ENCODE results near the gene OR51F1. TPM values are rescaled to one million over a fixed set of nuclear protein-coding genes. Genes with fewer than 3 reads are reported as not detected.
"Not testable (repeated sequence)": the region's sequence is repeated elsewhere in the genome, so short reads cannot be mapped to it uniquely, and the experiment has no call there.

Gene OR51F1
- total RNA-seq, 1 donor from 2014 or later, result not detected

- Mint-ChIP-seq H3K27ac (no peak overlapping the region), H3K4me3 (ENCODE audit: low read depth) (no peak overlapping the region), H3K9me3 (no peaks in the 10 kb centered on the region), H3K36me3 (ENCODE audit: low read depth) (no peaks in the 10 kb centered on the region), H3K27me3 (ENCODE audit: low read depth) (no peaks in the 10 kb centered on the region), H3K4me1 (ENCODE audit: low read depth) (no peaks in the 10 kb centered on the region)
- DNase-seq (ENCODE audit: low spot score), result no peak
- intact Hi-C loops (cut with micrococcal nuclease), result no loop called here
Observed at GRCh38 chr11:4740735-4741134, 29.0 kb downstream of the OR51F1 start.

- Mint-ChIP-seq H3K36me3 (ENCODE audit: low read depth) (no peaks in the 10 kb centered on the region), H3K9me3 (no peaks in the 10 kb centered on the region), H3K27me3 (ENCODE audit: low read depth) (no peaks in the 10 kb centered on the region), H3K4me3 (ENCODE audit: low read depth) (no peak overlapping the region), H3K4me1 (ENCODE audit: low read depth) (no peaks in the 10 kb centered on the region), H3K27ac (no peak overlapping the region)
- intact Hi-C loops (cut with micrococcal nuclease), result no loop called here
- DNase-seq (ENCODE audit: low spot score), result no peak
Observed at GRCh38 chr11:4727171-4727570, 42.6 kb downstream of the OR51F1 start.

DNA sequence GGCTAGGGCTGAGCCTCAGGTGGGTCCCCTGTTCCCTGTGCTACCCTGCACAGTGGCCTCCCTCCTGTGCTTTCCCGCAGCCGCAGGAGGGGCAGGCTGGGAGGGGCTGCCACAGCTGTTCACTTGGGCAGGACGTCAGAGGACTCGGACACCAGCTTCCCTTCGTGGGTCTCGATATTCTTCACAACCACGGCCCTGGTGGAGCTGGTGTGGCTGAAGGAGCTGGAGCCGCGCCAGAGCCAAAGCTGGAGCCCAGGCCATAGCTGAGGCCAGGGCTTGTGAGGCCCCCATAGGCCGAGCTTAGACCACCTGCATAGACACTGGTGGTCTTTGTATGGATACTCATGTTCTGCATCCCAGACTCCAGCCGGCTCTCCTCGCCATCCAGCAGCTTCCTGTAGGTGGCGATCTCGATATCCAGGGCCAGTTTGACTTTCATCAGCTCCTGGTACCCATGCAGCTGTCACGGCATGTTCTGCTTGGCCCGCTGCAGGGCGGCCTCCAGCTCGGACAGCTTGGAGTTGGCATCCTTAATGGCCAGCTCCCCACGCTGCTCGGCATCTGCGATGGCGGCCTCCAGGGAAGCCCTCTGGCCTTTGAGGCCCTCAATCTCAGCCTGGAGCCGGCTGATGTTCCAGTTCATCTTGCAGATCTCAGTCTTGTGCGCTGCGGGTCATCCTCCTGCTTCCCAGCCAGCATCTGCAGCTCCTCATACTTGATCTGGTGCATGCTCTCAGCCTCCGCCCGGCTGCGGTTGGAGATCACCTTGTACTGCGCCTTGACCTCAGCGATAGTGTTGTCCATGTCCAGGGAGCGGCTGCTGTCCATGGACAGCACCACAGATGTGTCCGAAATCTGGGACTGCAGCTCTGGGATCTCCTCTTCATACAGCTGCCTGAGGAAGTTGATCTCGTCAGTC lies 46.9 kb downstream of the OR51F1 start:
- H3K27me3 Mint-ChIP-seq (ENCODE audit: low read depth); intact Hi-C loops (cut with micrococcal nuclease); H3K4me3 Mint-ChIP-seq (ENCODE audit: low read depth); DNase-seq (ENCODE audit: low spot score); H3K36me3 Mint-ChIP-seq (ENCODE audit: low read depth); H3K9me3 Mint-ChIP-seq; H3K4me1 Mint-ChIP-seq (ENCODE audit: low read depth); H3K27ac Mint-ChIP-seq: not testable (repeated sequence)

Other genes starting within 250 kb of the OR51F1 start
- not detected in 2 replicates for gene OR52M1, start 224.7 kb downstream of the OR51F1 start, total RNA-seq
- gene OR52I2, start 188.2 kb downstream of the OR51F1 start, total RNA-seq, result not detected in 2 replicates
- not detected in 2 replicates for gene OR52I1, start 175.9 kb downstream of the OR51F1 start, total RNA-seq
- 10.0 and 11.0 TPM in 2 replicates for gene TRIM68, start 161.7 kb downstream of the OR51F1 start, total RNA-seq
- gene OR51D1, start 132.5 kb downstream of the OR51F1 start, total RNA-seq, result not detected in 2 replicates
- gene OR51E1, start 126.0 kb downstream of the OR51F1 start, total RNA-seq, result not detected in 2 replicates
- gene OR51E2, start 72.1 kb downstream of the OR51F1 start, total RNA-seq, result not detected in 2 replicates
- not detected in 2 replicates for gene MMP26, start 65.2 kb downstream of the OR51F1 start, total RNA-seq
- gene OR52R1, start 34.4 kb upstream of the OR51F1 start, total RNA-seq, result not detected in 2 replicates
- not detected in 2 replicates for gene OR51F2, start 51.4 kb upstream of the OR51F1 start, total RNA-seq
- gene OR51S1, start 79.3 kb upstream of the OR51F1 start, total RNA-seq, result not detected in 2 replicates
- gene OR51T1, start 112.0 kb upstream of the OR51F1 start, total RNA-seq, result not detected in 2 replicates
- gene OR51A7, start 133.8 kb upstream of the OR51F1 start, total RNA-seq, result not detected in 2 replicates
- not detected in 2 replicates for gene OR51G2, start 149.4 kb upstream of the OR51F1 start, total RNA-seq
- gene OR51G1, start 154.4 kb upstream of the OR51F1 start, total RNA-seq, result not detected in 2 replicates
- gene OR51A4, start 177.7 kb upstream of the OR51F1 start, total RNA-seq, result not detected in 2 replicates
- not detected in 2 replicates for gene OR51A2, start 185.8 kb upstream of the OR51F1 start, total RNA-seq
- not detected in 2 replicates for gene OR51L1, start 224.9 kb upstream of the OR51F1 start, total RNA-seq